GM18507 (cell line): Measurements from ENCODE around the gene ZNRF1.
"Not testable (repeated sequence)": the region's sequence is repeated elsewhere in the genome, so short reads cannot be mapped to it uniquely, and the experiment has no call there.

Source experiments
- DNase-seq: peaks from one replicate; pipeline ENCODE4 v3.0.0; 2011; ENCODE audit warnings: low read depth; ENCODE audit not compliant: insufficient read length; ENCODE audit errors: extremely low spot score
- FAIRE-seq: peaks from 2 replicates; lab custom pipeline; 2011; peaks lifted over from hg19 to GRCh38; lab: Jason Lieb, UNC

Gene ZNRF1

GRCh38 chr16:75120253-75120652, 121.4 kb downstream of the ZNRF1 start:
- FAIRE-seq = no peak

GRCh38 chr16:75121949-75122568, 123.2 kb downstream of the ZNRF1 start:
- DNase-seq (no peak), FAIRE-seq (no peak)

More at GRCh38 chr16:75120253-75120652, 121.4 kb downstream of the ZNRF1 start:
- no peak for DNase-seq

- DNase-seq (no peak), FAIRE-seq (no peak)
Measured at GRCh38 chr16:75122609-75123008, 123.8 kb downstream of the ZNRF1 start.

DNA sequence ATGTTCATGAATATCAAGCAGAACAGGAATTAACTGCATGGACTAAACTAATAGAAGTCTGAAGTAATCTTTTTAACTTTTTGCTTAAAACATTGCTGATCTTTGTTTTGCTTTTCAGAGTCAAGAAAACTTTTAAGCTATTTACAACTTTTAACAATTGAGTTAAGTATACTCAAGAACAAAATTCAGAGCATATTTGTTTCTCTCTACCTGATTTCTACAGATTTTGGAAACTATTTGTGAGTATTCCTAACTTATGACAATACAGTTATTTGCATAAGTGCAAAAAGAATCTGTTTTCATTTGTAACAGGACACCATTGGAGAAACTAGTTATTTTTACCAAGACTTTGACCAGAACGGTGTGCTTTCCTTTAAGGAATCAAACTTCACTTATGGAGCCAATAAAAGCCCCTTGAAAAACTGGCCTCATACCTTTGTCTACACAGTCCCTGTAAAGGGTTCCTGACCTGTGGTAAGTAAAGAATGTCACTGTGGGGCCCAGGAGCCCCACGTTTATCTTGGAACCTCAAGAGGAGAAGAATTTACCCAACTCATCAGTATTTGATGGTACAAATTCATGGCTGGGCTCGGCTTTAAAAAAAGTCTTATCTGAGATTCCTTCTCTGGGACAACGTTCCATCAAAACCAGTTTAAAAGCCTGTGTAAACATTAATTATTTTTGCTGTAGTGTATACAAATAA, 129.0 kb downstream of the ZNRF1 start:
- no peak for FAIRE-seq

DNA sequence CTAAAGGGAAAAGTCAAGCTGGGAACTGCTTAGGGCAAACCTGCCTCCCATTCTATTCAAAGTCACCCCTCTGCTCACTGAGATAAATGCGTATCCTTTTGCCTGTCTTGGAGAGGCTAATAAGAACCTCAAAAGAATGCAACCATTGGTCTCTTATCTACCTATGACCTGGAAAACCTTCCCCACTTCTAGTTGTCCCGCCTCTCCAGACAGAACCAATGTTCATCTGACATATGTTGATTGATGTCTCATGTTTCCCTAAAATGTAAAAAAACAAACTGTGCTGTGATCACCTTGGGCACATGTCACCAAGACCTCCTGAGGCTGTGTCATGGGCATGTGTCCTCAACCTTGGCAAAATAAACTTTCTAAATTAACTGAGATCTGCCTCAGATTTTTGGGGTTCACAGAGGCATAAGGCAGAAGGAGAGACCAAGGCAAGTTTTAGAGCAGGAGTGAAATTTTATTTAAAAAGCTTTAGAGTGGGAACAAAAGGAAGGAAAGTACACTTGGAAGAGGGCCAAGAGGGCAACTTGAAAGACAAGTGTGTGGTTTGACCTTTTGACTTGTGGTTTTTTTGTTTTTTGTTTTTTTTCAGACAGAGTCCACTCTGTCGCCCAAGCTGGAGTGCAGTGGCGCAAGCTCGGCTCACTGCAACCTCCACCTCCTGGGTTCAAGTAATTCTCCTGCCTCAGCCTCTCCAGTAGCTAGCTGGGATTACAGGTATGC, 130.8 kb downstream of the ZNRF1 start:
- FAIRE-seq, DNase-seq: not testable (repeated sequence)

More for the DNA sequence above, 129.0 kb downstream of the ZNRF1 start:
- DNase-seq = no peak

DNA sequence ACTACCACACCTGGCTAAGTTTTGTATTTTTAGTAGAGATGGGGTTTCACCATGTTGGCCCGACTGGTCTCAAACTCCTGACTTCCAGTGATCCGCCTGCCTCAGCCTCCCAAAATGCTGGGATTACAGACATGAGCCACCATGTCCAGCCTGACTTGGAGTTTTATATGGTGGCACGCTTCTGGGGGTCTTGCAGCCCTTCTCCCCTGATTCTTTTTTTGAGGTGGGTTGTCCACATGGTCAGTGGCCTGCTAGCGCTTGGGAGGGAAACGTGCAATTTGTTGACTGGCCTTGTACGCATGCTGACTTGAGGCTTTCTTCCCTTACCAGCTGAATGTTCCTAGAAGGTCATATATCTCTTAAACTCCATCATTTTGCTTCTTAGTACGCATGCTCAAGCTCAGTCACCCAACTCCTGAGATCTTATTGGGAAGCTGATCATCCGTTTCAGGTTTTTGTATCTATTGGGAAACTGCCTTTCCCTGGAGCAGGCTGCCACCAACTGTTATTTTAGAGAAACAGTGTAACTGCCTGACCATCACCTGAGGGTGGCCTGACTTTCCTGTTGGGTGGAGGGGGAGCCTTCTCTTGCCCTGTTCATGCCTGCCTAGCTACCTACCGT, 131.4 kb downstream of the ZNRF1 start:
- no peak for FAIRE-seq
- no peak for DNase-seq

DNA sequence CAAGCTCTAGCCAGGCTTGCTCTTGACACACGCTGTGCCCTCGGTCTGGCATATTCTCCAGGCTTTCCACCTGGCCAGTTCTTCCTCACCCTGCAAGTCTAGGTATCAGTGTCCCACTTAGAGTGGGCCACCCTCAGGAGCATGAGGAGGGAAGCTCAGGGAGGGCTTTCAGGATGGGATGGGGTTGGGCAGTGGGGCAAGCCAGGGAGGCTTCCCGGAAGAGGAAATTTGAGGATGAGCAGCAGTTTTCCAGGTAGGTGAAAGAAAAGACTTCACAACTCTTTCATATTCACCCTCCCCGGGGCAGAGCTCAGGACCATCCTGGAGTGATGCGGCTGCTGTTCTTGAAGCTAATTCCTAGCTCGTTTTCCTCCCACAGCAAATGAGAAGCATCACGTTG, 132.3 kb downstream of the ZNRF1 start:
- no peak for FAIRE-seq
- no peak for DNase-seq

- no peak for DNase-seq
- no peak for FAIRE-seq
Measured at GRCh38 chr16:75138233-75138632, 139.4 kb downstream of the ZNRF1 start.

DNA sequence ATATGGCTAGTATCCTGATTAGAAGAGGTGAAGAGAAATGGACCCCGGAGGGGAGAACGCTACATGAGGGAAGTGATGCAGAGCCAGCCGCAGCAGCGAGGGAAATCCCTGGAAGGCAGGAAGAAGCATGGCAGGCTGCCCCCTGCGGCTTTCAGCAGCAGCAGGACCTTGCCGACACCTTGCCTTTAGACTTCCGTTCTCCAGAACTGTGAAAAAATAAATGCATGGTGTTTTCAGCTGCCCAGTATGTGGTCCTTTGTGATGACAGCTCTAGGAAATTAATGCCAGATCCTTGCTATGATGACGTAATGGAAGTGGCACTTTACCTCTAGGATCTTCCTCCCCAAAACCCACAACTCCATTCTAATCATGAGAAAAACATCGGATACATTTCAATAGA, 139.8 kb downstream of the ZNRF1 start:
- DNase-seq (no peak), FAIRE-seq (no peak)

- FAIRE-seq = no peak
- DNase-seq = no peak
Measured at GRCh38 chr16:75139498-75139897, 140.7 kb downstream of the ZNRF1 start.

- no peak for DNase-seq
- FAIRE-seq = no peak
Measured at GRCh38 chr16:75143941-75144340, 145.1 kb downstream of the ZNRF1 start.

DNA sequence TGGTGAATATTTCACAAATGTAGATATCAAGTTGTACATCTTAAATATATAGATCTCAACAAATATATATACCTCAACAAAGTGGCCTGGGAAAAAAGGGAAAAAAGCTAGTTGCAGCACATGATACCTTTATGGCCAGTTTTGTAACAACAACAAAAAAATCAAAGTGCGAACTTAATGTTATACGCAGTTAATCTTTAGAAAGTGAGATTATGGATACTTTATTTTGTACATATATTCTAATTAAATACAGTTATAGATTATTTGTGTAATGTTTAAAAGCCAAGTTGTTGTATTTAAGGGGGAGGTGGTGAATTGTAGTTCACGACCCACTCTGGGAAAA, 149.1 kb downstream of the ZNRF1 start:
- FAIRE-seq (no peak), DNase-seq (no peak)

GRCh38 chr16:75148311-75149195, 149.7 kb downstream of the ZNRF1 start, which contains the start of gene ZFP1:
TSS of gene ZFP1 (plus strand) at chr16:75148524. CDS start at chr16:75152952, 4,428 bp downstream.
- DNase-seq (peak; percentile 84), FAIRE-seq (peak; percentile 94)

- DNase-seq (no peak), FAIRE-seq (no peak)
Measured at GRCh38 chr16:75151798-75152197, 153.0 kb downstream of the ZNRF1 start.

DNA sequence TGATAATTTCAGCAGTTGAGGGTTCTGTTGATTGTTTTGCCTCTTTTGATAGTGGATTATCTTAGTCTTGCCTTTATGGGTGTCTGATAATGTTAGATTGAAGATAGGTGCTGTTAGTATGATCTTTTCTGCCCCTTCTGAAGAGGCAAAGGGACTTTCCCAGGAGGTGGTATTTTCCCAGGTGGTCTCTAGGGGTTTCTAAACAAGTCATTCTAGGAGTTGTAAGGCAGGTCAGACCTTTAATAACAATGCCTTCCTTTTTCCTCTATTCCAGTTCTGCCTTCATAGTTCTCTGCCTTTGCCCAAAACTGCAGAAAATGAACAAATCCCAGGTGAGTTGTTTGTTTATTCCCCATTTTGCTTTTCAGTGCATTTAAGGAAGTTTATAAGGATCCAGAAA, 153.8 kb downstream of the ZNRF1 start:
- no peak for DNase-seq
- no peak for FAIRE-seq

DNA sequence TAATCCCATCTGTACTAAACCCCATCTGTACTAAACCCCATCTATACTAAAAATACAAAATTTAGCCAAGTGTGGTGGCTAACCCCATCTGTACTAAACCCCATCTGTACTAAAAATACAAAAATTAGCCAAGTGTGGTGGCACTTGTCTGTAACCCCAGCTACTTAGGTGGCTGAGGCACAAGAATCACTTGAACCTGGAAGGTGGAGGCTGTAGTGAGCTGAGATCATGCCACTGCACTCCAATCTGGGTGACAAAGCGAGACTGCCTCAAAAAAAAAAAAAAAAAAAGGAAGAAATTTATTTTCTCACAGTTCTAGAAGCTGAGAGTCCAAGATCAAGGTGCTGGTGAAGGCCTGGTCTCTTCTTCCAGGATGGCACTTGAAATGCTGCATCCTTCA, 161.6 kb downstream of the ZNRF1 start:
- DNase-seq (no peak), FAIRE-seq (no peak)
